A172 (cell line): ENCODE measurements around the gene LRRC36. TPM values are rescaled to one million over a fixed set of nuclear protein-coding genes. Genes with fewer than 3 reads are reported as not detected.

Experiments used
- DNase-seq: peaks from one replicate; pipeline ENCODE4 v3.0.0-alpha.2; 2015; ENCODE audit warnings: low spot score
- total RNA-seq: library from RNA; depleted of rRNA; stranded (reverse); fragments of >200 nt; shearing (Covaris generic); gene quantifications from 2 replicates; pipeline ENCODE4 v1.2.3, GENCODE V29; 2014

Gene LRRC36
- total RNA-seq, 1 experiment from 2014 or later, result not detected

DNA sequence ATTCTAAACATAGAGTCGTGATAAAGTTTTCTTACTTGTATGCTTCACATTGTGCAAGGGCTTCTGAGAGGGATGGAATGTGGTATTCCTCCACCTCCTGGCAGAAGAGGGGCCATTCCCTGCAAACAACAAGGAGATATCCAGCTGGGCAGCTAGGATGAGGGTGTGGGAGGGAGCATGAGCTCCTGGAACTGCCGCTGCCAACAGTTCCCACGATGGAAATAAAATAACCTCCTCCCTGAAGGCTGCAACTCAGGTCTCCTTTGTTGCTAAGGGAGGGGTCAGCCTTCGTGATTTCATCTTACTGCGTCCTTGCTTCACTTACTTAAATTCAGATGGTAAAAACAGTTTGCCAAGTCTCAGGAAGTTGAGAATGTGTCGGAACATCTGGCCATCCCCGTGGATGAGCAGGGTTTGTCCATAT is 31.7 kb upstream of the LRRC36 start:
- no peak for DNase-seq

- DNase-seq, result peak; percentile 80
Observed at GRCh38 chr16:67296420-67296819, 30.2 kb upstream of the LRRC36 start.

- no peak for DNase-seq
Observed at GRCh38 chr16:67298277-67298676, 28.3 kb upstream of the LRRC36 start.

DNA sequence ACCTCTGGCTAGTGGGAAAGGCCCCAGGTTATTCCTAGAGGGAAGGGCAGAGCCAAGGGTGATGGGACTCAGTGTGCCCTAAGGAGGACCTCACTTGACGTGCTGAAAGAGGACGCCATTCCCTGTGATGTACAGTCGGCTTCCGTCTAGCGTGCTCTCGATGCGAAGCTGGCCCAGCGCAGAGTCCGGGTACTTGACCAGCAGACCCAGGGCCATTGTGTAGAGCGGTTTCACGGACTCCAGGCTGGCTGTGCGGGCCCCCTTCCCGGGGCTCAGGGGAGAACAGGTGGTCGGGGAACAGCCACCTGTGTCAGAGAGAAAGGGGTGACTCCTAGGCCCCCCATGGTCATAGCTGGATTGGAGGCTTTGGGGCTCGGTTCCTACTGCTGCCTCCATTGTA is 27.3 kb upstream of the LRRC36 start:
- DNase-seq, result no peak

DNA sequence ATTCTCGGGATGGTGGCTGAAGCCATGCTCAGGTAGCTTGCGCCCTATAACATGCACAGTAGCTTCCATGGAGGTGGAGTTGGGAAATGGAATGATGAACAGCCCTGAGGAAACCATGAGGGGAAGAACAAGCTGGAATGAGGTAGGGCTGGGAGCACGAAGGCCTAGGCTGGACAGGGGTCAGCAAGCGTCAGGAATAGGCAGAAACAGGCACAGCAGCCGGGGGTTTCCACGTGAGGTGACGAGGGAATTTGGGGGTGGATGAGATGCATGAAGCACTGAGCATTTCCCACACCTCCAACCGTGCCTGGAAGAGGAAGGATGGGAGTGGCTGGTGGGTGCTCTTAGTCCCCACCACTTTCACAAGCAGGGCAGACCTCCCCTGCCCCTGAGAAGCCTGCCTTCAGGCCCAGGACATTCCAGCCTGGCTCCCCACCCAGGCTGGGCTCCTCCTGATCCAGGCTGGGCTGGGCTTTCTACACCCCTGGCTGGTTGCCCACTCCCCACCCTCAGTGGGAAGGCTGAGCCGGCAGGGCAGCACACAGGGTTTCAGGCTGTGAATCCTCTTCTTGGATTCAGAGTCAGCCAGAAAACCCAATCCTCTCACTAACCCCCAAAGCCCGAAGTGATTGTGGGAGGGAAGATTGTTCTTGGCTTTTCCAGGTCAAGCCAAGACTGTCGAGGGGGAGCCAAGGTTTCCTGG is 25.4 kb upstream of the LRRC36 start:
- no peak for DNase-seq

DNA sequence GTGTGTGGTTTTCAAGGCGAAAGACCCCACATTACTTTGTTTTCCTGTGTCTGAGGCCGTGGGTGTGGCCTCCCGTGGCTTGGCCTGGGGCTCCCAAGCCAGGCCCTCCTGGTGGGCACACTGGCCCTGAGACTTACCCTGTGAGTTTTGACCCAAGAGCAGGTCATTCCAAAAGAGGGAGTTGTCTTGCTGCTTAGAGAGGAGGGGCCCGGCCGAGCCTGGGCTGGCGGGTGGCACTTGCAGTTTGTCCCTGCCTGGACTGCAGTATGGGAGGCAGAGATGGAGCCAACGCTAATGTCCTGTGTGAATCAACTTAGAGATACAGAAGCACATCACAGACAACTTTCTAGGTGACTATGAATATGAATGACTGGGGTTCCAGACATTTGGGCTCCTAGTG is 24.5 kb upstream of the LRRC36 start:
- no peak for DNase-seq

GRCh38 chr16:67302970-67303369 is 23.6 kb upstream of the LRRC36 start:
- no peak for DNase-seq

GRCh38 chr16:67304020-67304419 is 22.6 kb upstream of the LRRC36 start:
- no peak for DNase-seq

- no peak for DNase-seq
Observed at GRCh38 chr16:67305216-67306071, 21.2 kb upstream of the LRRC36 start.

DNA sequence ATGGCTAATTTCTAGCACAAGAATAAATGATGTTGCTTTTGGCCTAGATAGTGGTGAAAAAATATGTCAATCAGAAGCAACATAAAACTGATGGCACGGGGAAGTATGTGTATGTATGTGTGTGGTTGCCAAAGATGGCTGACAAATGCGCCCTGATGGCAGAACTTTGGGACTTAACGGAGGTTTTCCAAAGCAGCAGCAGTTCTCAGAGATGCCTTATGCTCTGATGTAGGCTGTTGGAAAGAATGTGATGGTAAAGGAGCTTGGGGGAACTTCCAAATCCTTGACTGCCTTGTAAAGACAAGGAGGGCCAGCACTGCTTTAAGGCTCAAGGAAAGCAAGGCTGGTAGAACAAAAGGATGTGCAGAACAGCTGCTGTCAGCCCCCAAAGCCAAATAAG is 16.1 kb upstream of the LRRC36 start:
- DNase-seq, result no peak

GRCh38 chr16:67311607-67312488 is 14.8 kb upstream of the LRRC36 start:
- peak; percentile 99 for DNase-seq

DNA sequence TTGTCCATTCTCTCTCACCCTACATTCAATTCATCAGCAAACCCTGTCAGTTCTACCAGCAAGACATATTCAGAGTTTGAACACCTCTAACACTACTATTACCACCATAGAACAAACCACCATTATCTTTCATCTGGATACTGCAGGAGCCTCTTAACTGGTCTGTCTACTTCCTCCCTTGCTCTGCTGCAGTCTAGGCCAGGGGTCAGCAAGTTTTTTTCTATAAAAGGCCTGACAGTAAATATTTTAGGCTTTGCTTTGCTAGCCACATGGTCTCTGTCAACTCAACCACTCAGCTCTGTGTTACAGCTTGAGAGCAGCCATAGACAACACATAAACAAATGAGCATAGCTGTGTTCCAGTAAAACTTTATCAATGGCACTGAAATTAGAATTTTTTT is 13.9 kb upstream of the LRRC36 start:
- no peak for DNase-seq

GRCh38 chr16:67317853-67318252 is 8.8 kb upstream of the LRRC36 start:
- DNase-seq, result no peak

DNA sequence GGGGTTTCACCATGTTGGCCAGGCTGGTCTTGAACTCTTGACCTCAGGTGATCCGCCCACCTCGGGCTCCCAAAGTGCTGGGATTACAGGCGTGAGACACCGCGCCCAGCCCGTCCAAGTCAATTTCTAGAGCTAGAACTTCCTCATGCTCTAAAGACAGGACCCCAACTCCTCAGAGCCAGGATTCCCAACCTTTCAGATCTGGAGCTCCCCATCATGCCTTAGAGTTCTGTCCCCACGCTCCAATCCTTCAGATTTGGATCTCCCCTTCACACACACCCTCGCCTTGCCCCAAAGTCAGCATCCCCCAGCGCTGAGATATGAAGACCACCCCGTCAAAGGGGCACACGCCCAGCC is 522 bp upstream of the LRRC36 start:
- no peak for DNase-seq

- DNase-seq, result no peak
Observed at GRCh38 chr16:67327743-67328142, 1.1 kb downstream of the LRRC36 start.

GRCh38 chr16:67329901-67330300 is 3.3 kb downstream of the LRRC36 start:
- no peak for DNase-seq

- no peak for DNase-seq
Observed at GRCh38 chr16:67333315-67333714, 6.7 kb downstream of the LRRC36 start.

DNA sequence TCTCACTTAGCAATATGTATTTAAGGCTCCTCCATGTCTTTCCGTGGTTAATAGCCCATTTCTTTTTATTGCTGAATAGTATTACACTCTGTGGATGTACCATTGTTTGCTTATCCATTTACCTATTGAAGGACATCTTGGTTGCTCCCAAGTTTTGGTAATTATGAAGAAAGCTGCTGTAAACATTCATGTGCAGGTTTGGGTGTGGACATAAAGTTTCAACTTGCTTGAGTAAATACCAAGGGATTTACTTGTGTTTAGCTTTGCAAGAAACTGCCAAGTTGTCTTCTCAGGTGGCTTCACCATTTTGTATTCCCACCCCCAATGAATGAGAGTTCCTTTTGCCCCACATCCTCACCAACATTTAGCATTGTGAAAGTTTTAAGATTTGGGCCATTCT is 9.5 kb downstream of the LRRC36 start:
- no peak for DNase-seq

GRCh38 chr16:67336648-67337047 is 10.0 kb downstream of the LRRC36 start:
- no peak for DNase-seq

DNA sequence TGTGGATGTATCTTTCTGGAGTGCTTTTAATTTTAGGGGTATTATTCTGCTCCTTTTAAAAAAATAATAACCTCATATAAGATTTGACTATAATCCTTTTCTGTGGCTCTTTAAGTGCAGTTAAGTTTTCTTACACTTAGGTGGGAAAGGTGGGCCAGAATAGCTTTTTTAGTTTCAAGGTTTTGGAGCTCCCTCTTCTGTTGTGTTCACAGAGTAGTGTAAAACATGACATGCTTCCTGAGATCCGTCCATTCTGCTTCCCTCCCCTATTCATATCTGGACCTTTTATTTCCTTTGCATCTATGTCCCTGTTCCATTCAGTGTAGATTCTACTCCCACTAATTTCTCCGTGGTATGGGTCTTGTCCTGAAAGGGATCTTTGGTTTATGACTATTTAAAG is 12.8 kb downstream of the LRRC36 start:
- DNase-seq, result peak; percentile 34

DNA sequence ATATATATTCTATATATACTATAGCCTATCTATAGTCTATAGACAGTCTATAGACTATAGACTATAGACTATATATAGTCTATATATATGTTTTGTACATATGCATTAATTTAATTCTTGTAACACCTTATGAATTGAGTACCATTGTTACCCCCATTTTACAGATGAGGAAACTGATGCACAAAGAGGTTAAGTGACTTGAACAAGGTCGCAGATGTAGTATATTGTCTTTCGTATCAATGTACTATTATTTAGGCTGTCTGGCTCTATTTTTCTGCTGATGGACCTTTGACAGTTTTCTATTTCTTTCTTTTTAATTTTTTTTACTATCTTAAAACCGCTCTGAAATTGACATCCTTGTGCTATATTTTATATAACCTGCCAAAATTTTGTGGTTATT is 14.6 kb downstream of the LRRC36 start:
- DNase-seq, result no peak

DNA sequence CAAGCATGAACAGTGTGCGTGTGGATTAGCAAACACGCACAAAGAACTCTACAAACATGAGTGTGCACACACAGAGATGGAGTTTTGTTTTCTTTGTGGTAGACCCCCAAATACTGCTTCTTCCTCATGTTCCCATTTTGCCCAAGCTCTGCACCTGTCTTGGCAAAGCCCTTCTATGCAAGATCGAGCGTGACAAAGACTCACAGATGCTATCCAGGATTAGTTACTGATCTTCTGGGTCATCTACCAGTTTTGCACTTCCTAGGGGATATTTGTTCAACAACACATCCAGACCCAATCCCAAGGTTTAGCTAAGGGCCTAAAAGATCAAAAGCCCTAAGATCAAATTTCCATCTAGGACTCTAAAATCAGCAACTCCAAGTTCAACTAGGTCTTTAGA is 16.0 kb downstream of the LRRC36 start:
- no peak for DNase-seq
